Measurements from ENCODE around the gene SCGN.

SCGN gene

DNA sequence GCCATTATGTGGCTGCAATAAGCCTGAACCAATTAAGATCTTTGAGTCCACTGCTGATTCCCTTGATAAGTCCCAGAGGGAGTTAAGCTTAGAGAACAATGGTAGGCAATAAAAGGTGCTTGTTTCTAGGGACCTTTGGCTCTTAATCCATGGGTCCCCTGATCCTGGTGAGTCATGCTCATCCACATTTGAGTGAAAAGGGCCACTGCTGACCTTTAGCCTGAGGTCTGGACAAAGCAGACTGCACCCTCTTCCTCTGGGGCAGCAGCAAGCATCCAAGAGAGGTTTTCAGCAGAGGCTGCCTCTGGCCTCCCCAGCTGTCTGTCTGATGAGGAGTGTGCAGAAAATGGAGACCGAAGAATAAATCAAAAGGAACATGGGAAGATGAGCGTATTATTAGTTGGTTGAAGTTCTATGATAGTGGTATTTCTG lies 16.1 kb upstream of the SCGN start:
- TF ChIP-seq EZH2 (IDR thresholded peaks at IDR 0.05; ENCODE audit: borderline replicate concordance, low read length), result no peak
- TF ChIP-seq, protein P1, sequence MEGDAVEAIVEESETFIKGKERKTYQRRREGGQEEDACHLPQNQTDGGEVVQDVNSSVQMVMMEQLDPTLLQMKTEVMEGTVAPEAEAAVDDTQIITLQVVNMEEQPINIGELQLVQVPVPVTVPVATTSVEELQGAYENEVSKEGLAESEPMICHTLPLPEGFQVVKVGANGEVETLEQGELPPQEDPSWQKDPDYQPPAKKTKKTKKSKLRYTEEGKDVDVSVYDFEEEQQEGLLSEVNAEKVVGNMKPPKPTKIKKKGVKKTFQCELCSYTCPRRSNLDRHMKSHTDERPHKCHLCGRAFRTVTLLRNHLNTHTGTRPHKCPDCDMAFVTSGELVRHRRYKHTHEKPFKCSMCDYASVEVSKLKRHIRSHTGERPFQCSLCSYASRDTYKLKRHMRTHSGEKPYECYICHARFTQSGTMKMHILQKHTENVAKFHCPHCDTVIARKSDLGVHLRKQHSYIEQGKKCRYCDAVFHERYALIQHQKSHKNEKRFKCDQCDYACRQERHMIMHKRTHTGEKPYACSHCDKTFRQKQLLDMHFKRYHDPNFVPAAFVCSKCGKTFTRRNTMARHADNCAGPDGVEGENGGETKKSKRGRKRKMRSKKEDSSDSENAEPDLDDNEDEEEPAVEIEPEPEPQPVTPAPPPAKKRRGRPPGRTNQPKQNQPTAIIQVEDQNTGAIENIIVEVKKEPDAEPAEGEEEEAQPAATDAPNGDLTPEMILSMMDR (IDR thresholded peaks at IDR 0.05; ENCODE audit: low read length), result no peak
- H3K4me2 ChIP-seq (ENCODE audit: low read length), result no peak overlapping the region

DNA sequence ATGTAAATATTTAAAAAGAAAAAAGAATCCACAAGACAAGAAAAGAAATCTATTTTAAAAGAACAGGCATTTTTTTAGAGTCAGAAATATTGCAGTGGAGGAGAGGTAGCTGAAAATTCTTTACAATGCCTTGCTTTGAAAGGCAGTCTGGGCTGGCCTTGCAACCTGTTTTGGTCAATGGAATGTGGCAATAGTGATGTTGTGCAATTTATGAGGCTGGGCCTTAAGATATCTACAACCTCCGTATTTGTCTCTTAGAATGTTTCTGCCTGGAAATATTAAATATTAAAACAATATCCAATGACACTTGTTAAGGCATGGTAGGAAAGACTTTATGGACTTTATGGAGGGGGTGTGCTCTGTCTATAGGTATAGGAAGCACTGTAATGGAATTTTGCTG lies 14.8 kb upstream of the SCGN start:
- Histone ChIP-seq H2AFZ (ENCODE audit: low read length) (no peak overlapping the region), H3K9me2 (ENCODE audit: low read depth, low read length) (no peaks in the 10 kb centered on the region), H3K4me3 (ENCODE audit: low read depth, low read length, poor library complexity, severe bottlenecking) (no peak overlapping the region), H3K9ac (ENCODE audit: low read length) (no peak overlapping the region), H3K79me2 (ENCODE audit: insufficient read depth, low read length) (no peaks in the 10 kb centered on the region), H3K9me3 (ENCODE audit: low read length) (no peaks in the 10 kb centered on the region), H4K20me1 (ENCODE audit: insufficient read depth, low read length) (no peaks in the 10 kb centered on the region), H3K27me3 (ENCODE audit: insufficient read depth, low read length) (no peaks in the 10 kb centered on the region), H3K27ac (ENCODE audit: low read depth, low read length, poor library complexity, severe bottlenecking) (no peak overlapping the region), H3K36me3 (ENCODE audit: insufficient read depth, low read length) (no peaks in the 10 kb centered on the region), H3K4me2 (ENCODE audit: low read length) (no peak overlapping the region), H3F3A (ENCODE audit: insufficient read depth, low read length) (no peaks in the 10 kb centered on the region), H3K4me1 (ENCODE audit: insufficient read depth, low read length, severe bottlenecking) (no peaks in the 10 kb centered on the region)
- no peak for TF ChIP-seq EZH2 (IDR thresholded peaks at IDR 0.05; ENCODE audit: borderline replicate concordance, low read length)
- TF ChIP-seq, protein P1 (IDR thresholded peaks at IDR 0.05; ENCODE audit: low read length), result no peak

More for the DNA sequence above, 16.1 kb upstream of the SCGN start:
- H3K27ac ChIP-seq (ENCODE audit: low read depth, low read length, poor library complexity, severe bottlenecking), result no peak overlapping the region
- no peaks in the 10 kb centered on the region for H4K20me1 ChIP-seq (ENCODE audit: insufficient read depth, low read length)
- H2AFZ ChIP-seq (ENCODE audit: low read length), result no peak overlapping the region
- H3K9me2 ChIP-seq (ENCODE audit: low read depth, low read length), result no peaks in the 10 kb centered on the region
- H3K36me3 ChIP-seq (ENCODE audit: insufficient read depth, low read length), result no peaks in the 10 kb centered on the region
- no peak overlapping the region for H3K9ac ChIP-seq (ENCODE audit: low read length)
- no peaks in the 10 kb centered on the region for H3K27me3 ChIP-seq (ENCODE audit: insufficient read depth, low read length)
- no peaks in the 10 kb centered on the region for H3K4me1 ChIP-seq (ENCODE audit: insufficient read depth, low read length, severe bottlenecking)
- no peaks in the 10 kb centered on the region for H3K9me3 ChIP-seq (ENCODE audit: low read length)
- H3K79me2 ChIP-seq (ENCODE audit: insufficient read depth, low read length), result no peaks in the 10 kb centered on the region
- no peak overlapping the region for H3K4me3 ChIP-seq (ENCODE audit: low read depth, low read length, poor library complexity, severe bottlenecking)
- no peaks in the 10 kb centered on the region for H3F3A ChIP-seq (ENCODE audit: insufficient read depth, low read length)

GRCh38 chr6:25637960-25638434 lies 14.0 kb upstream of the SCGN start:
- Histone ChIP-seq H3K36me3 (ENCODE audit: insufficient read depth, low read length) (no peaks in the 10 kb centered on the region), H3K4me2 (ENCODE audit: low read length) (no peak overlapping the region), H3K4me3 (ENCODE audit: low read depth, low read length, poor library complexity, severe bottlenecking) (no peak overlapping the region), H3K4me1 (ENCODE audit: insufficient read depth, low read length, severe bottlenecking) (no peaks in the 10 kb centered on the region), H3K9me3 (ENCODE audit: low read length) (no peaks in the 10 kb centered on the region), H4K20me1 (ENCODE audit: insufficient read depth, low read length) (no peaks in the 10 kb centered on the region), H2AFZ (ENCODE audit: low read length) (no peak overlapping the region), H3F3A (ENCODE audit: insufficient read depth, low read length) (no peaks in the 10 kb centered on the region), H3K9ac (ENCODE audit: low read length) (no peak overlapping the region), H3K79me2 (ENCODE audit: insufficient read depth, low read length) (no peaks in the 10 kb centered on the region), H3K9me2 (ENCODE audit: low read depth, low read length) (no peaks in the 10 kb centered on the region), H3K27ac (ENCODE audit: low read depth, low read length, poor library complexity, severe bottlenecking) (no peak overlapping the region), H3K27me3 (ENCODE audit: insufficient read depth, low read length) (no peaks in the 10 kb centered on the region)
- TF ChIP-seq EZH2 (IDR thresholded peaks at IDR 0.05; ENCODE audit: borderline replicate concordance, low read length), result no peak
- TF ChIP-seq, protein P1 (IDR thresholded peaks at IDR 0.05; ENCODE audit: low read length), result no peak

Data from OCI-LY1 (cell line).